Tracheal epithelial cell (primary cell): Measurements from ENCODE around the gene ZNF263. TPM values are rescaled to one million over a fixed set of nuclear protein-coding genes. Genes with fewer than 3 reads are reported as not detected.

Source experiments
- total RNA-seq: library from RNA; depleted of rRNA; stranded (reverse); fragments of >200 nt; gene quantifications from 2 replicates; pipeline ENCODE4 v1.2.1, GENCODE V29; 2014

ZNF263 gene
- 57.1 and 69.9 TPM in 2 replicates for total RNA-seq

DNA sequence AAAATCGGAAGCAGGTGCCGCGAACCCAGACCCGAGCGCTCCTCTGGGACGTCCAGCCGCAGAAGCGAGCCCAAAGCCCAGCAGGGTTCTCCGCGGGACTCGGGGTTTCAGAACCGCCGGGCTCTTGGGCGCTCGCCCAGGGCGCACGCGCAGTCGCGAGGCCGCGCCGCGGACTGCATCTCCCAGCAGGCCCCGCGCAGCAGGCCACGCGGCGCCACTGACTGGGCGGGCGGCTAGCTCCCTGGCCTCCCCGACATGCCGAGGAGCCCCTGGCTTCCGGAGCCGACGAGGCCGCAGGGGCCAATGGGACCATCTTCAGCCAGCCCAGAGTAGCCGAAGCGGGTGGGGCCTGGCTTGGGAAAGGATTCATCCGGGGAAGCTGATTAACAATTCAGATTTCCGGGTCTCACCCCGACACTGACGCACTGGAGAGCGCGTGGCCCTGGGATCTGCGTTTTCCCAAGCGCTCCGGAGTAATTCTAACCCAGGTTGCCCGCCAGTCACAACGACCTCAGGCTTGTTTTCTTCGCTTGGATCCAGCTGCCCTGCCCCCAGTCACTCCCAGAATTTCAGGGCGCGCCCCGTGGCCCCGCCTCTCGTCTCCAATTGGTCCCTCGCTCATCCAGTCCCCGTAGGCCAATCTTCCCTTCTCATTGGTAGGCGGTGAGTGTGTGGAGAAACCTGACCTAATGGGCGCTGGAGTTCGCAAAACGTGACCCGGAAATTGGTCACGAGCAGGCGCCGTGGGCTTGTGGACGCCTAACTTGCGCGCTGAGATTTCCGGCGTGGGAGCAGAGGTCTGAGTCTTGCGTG lies at the start of gene ZNF263:
ZNF263 (plus strand) TSS at position 762 of the 813 bp plus-strand sequence. CDS start 328 bp downstream, outside the sequence.

GRCh38 chr16:3234857-3235561 lies 48.3 kb upstream of the ZNF263 start, which contains the start of gene ZNF200:
Gene ZNF200 (minus strand): TSS chr16:3235158. CDS start chr16:3233755, 1,403 bp downstream.

DNA sequence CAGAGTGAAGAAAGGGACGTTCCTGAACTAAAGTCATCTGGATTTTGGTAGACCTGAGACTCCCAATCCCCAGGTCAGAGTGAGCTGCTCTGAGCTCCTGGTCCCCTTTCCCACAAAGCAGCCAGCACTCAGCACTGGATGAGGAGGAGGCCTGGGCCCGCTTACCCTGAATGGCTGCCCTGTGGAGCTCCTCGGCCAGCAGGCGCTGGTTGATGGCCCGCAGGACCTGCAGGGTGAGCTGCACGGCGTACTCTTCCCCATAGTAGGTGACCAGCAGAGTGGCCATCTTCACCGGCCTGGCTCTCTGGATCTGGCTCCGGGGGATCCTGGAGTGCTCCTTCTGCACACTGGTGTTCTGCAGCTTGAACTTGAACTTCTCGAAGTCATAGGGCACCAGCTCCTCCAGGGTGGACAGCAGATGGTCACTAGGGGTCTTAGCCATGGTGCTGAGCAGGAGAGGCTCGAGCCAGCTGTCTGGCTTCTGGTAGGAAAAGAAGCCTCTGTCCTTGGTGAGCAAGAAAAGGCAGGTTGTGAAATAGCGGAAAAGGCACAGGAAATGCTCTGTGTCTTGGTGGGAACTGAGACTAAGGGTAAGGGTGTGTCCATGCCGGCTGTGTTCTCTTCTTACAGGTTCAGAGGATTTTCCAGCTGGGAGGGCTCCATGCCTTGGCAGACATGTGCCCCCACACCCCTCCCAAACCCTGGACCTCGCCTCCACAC lies 27.0 kb upstream of the ZNF263 start, which contains the start of gene MEFV:
MEFV (minus strand) TSS at position 488 of the 720 bp plus-strand sequence; CDS start at position 442, 46 bp downstream.

GRCh38 chr16:3305109-3306068 lies 22.1 kb downstream of the ZNF263 start, which contains the start of the genes TIGD7 and ZNF75A:
Gene TIGD7 (minus strand): TSS chr16:3305430. CDS start chr16:3300614, 4,816 bp downstream.
Gene ZNF75A (plus strand): TSS chr16:3305497. CDS start chr16:3308429, 2,932 bp downstream.

Other genes with a start within 250 kb of the ZNF263 start
- 10.4 and 11.3 TPM in 2 replicates for gene BICDL2, start 246.5 kb upstream of the ZNF263 start, total RNA-seq
- under 0.01 and 0.24 TPM in 2 replicates for gene MMP25, start 236.9 kb upstream of the ZNF263 start, total RNA-seq
- gene IL32, start 217.9 kb upstream of the ZNF263 start, total RNA-seq: 1.1 and 115 TPM in 2 replicates
- gene ZSCAN10, start 184.2 kb upstream of the ZNF263 start, total RNA-seq: not detected in 2 replicates
- gene ZNF205, start 170.9 kb upstream of the ZNF263 start, total RNA-seq: 23.9 and 35.2 TPM in 2 replicates
- 9.2 and 12.6 TPM in 2 replicates for gene ZNF213, start 148.5 kb upstream of the ZNF263 start, total RNA-seq
- gene OR1F1, start 95.3 kb upstream of the ZNF263 start, total RNA-seq: not detected in 2 replicates
- 7.7 and 8.7 TPM in 2 replicates for gene ZNF200, start 48.3 kb upstream of the ZNF263 start, total RNA-seq
- gene MEFV, start 26.9 kb upstream of the ZNF263 start, total RNA-seq: under 0.01 TPM in 1 of 2 replicates, not detected in the other
- 2.2 and 3.6 TPM in 2 replicates for gene TIGD7, start 21.9 kb downstream of the ZNF263 start, total RNA-seq
- 12.5 and 19.0 TPM in 2 replicates for gene ZNF75A, start 22.0 kb downstream of the ZNF263 start, total RNA-seq
- 0.24 TPM in 1 of 2 replicates, not detected in the other for gene OR2C1, start 72.4 kb downstream of the ZNF263 start, total RNA-seq
- 9.9 and 17.1 TPM in 2 replicates for gene ZSCAN32, start 117.5 kb downstream of the ZNF263 start, total RNA-seq
- gene ZNF174, start 117.7 kb downstream of the ZNF263 start, total RNA-seq: 3.8 and 3.9 TPM in 2 replicates
- 1.4 and 1.5 TPM in 2 replicates for gene ZNF597, start 160.0 kb downstream of the ZNF263 start, total RNA-seq
- gene NAA60, start 160.2 kb downstream of the ZNF263 start, total RNA-seq: 7.0 and 10.7 TPM in 2 replicates
- not detected in 2 replicates for gene C16orf90, start 212.0 kb downstream of the ZNF263 start, total RNA-seq
- gene CLUAP1, start 217.5 kb downstream of the ZNF263 start, total RNA-seq: 8.2 and 9.2 TPM in 2 replicates